GM21381 (cell line): ENCODE measurements around the gene PUSL1.

ENCODE experiments used
- ATAC-seq: cut with Tn5 transposase; IDR thresholded peaks from one replicate; pipeline ENCODE4 v1.9.1; 2021; ENCODE audit warnings: mild to moderate bottlenecking, moderate library complexity; ENCODE audit not compliant: unreplicated experiment

PUSL1 gene

GRCh38 chr1:1307923-1308755 is at the start of gene PUSL1, which contains the start of gene ACAP3:
Gene PUSL1, plus strand, starts transcription at chr1:1308597. Its CDS starts 47 bp downstream, at chr1:1308644.
Gene ACAP3, minus strand, starts transcription at chr1:1307930. Its CDS starts 115 bp downstream, at chr1:1307815.
- ATAC-seq: peak; percentile 58

GRCh38 chr1:1259119-1259488 is 49.3 kb upstream of the PUSL1 start:
- ATAC-seq: no peak

- no peak for ATAC-seq
These were observed 48.9 kb upstream of the PUSL1 start for GRCh38 chr1:1259540-1259939.

- ATAC-seq: no peak
These were observed 48.3 kb upstream of the PUSL1 start for GRCh38 chr1:1259951-1260600.

GRCh38 chr1:1260843-1261560 is 47.4 kb upstream of the PUSL1 start:
- no peak for ATAC-seq

- no peak for ATAC-seq
These were observed 46.3 kb upstream of the PUSL1 start for GRCh38 chr1:1262071-1262470.

- no peak for ATAC-seq
These were observed 45.6 kb upstream of the PUSL1 start for GRCh38 chr1:1262758-1263157.

- no peak for ATAC-seq
These were observed 44.4 kb upstream of the PUSL1 start for GRCh38 chr1:1264026-1264425.

GRCh38 chr1:1264868-1265272 is 43.5 kb upstream of the PUSL1 start:
- ATAC-seq: no peak

- no peak for ATAC-seq
These were observed 40.7 kb upstream of the PUSL1 start for GRCh38 chr1:1267488-1268283.

GRCh38 chr1:1268284-1268682 is 40.1 kb upstream of the PUSL1 start:
- ATAC-seq: no peak

- ATAC-seq: no peak
These were observed 37.6 kb upstream of the PUSL1 start for GRCh38 chr1:1270813-1271212.

- ATAC-seq: no peak
These were observed 35.8 kb upstream of the PUSL1 start for GRCh38 chr1:1272341-1273208.

GRCh38 chr1:1273209-1273511 is 35.2 kb upstream of the PUSL1 start:
- peak; percentile 27 for ATAC-seq

GRCh38 chr1:1273512-1274298 is 34.7 kb upstream of the PUSL1 start, which contains the start of gene UBE2J2:
Gene UBE2J2, minus strand, starts transcription at chr1:1273854. Its CDS starts 5,862 bp downstream, at chr1:1267992.
- ATAC-seq: peak; percentile 83

GRCh38 chr1:1274299-1274930 is 34.0 kb upstream of the PUSL1 start:
- ATAC-seq: peak; percentile 22

- no peak for ATAC-seq
These were observed 33.4 kb upstream of the PUSL1 start for GRCh38 chr1:1274931-1275431.

- no peak for ATAC-seq
These were observed 32.6 kb upstream of the PUSL1 start for GRCh38 chr1:1275836-1276235.
